Anterior cingulate cortex (tissue), 58 donors: Measurements from ENCODE around the gene ZNF516.

ENCODE experiments used
- DNase-seq, 58 donors: peaks; one replicate each; lab custom pipeline; 2025; lab: John Stamatoyannopoulos, UW

The ZNF516 gene

DNA sequence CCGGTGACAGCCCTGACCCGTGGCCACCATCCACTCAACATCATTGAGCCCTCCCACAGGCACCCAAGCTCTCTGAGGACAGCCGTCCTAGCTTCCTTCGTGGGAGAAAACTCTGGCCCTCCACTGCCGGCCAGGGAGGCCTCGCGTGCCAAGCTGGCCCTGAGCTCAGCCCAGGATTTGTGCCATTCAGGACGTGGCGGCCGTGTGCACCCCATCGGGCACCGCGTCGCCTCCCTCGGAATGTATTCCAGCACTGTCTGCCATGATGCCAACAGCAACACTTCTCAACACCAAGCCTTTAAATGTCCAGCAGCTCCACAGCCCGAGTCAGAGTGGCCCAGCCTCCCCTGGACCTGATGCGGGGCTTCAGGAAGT lies 35.7 kb downstream of the ZNF516 start:
- no peak for DNase-seq

DNA sequence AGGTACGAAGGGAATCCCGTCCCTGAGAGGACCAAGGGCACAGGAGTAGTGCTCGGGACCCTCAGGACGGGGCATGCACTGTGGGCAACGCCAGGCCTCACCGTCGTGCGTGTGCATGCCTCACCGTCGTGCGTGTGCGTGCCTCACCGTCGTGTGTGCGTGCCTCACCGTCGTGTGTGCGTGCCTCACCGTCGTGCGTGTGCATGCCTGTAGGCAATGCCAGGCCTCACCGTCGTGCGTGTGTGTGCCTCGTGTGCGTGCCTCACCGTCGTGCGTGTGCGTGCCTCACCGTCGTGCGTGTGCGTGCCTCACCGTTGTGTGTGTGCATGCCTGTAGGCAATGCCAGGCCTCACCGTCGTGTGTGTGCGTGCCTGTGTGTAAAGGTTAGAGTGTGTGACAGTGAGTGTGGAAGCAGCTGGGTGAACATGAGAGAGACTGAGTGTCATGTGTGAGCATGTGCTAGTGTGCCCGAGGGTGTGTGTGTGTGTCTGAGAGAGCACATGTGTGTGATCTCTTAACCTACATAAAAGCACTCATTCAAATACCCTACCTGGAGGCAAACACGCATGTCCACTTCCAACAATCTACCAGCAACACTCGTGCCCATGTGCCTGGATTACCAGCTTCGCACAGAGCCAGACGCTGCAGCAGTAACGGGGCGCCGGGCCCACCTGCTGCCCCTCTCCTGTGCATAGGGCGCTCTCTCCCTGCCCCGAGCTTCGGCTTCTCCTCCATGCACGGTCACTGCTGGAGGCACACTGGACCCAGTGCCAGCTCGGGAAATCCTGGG lies 36.3 kb downstream of the ZNF516 start:
- no peak for DNase-seq

DNA sequence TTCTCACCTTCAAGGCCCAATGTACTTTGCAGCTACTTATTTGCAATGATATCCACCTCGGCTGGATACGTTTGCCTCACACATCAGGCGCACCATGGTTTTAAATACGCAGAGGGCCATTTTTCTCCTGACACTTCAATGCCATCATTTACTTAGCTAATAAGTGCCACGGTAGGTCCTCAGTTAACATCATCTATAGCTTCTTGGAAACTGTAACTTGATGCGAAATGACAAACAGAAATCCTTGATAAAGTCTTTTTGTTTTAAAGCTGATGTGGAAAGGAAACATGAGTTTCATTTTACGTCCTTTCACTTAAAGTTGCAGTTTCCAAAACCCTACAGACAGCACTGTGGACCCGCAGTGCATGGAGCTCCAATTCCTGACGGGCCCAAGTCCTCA lies 37.1 kb downstream of the ZNF516 start:
- DNase-seq = no peak

DNA sequence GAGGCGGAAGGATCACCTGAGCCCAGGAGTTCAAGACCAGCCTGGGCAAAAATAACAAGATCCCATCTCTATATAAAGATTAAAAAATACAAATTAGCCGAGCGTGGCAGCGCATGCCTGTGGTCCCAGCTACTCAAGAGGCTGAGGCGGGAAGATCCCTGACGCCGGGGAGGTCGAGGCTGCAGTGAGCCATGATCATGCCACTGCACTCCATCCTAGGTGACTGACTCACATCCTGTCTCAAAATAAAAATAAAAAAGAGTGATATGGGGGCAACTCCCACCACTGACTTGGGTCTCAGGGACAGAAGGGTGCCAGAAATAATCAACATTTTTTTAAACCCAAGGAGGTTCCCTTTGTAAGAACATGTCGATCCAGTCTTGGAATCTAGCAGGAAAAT lies 37.6 kb downstream of the ZNF516 start:
- DNase-seq = no peak

DNA sequence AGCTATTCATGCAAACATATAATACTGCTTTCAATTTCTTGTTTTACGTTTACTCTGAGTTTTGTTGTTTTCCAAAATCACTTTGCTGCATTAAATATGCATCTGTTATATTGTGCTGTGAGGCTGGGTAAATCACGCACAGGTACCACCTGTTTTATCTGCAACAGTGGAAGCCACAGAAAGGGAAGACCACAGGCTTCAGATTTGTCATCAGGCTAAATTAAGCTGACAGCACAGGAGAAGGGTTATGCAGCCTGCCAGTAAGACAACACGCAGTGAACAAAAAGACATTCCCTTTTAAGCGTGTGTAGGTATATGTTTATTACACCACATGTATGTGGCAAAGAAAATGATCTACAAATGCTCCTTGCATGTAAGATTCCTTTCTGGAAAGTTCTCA lies 38.2 kb downstream of the ZNF516 start:
- no peak for DNase-seq

DNA sequence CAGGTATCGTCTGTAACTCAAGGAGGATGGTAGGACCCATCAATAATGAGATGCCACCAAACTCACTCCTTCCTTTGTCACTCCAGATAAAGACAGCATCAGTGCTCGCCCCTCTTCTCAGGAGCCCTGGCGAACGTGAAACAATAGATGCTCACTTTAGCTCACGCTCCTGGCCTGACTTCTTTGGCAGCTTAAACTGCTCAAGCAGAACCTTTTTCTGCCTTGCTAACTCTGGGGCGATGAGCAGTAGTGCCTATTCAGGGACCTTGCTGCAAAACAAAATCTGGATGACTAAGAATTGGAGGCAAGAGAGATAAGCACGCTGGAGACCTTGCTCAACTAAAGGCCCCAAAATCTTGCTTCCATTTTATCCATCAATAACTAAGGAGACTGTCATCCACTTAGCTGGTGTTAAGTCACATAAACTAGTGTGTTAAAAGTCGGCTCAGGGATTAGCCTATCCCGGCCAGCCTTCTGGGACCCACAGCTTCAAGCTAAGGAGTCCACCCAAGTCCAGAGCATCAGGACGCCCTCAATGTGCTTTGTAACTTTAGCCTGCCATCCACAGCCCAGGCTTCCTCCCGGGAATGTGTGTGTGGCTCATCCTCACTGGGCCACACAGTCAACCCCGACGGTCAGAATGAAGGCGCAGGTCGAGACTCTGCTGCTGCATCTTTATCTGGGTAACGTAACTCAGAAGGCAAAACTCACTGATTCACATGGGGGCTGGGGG lies 38.9 kb downstream of the ZNF516 start:
- DNase-seq = no peak

DNA sequence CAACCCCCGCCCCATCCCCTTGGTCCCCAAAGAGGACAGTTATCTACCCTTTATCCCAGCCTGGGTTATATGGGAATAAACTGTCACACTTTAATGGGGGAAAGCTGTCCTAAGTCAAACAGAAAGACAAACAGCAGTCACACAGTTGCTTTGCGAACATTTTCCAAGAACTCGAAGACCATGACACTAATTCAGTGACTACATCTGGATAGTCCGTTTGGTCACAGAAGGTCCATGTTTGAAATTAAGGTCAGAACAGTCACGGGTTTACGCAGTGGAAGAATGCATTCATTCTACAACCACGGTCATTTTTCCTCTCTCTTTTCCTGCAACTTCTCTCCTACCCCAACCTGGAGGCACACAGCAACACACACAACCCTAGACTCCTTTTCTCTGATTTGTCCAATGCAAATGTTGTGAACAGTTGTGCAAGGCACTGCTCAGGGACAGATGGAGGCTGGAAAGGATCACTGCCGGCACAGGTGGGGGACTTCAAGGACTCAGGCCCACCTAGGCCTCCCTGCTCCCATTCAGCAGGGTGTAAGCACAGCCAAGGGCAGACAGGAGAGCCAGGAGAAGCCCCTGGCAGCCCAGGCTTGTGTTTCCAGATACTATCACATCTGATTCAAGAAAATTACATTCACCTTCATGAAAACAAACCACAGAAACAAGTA lies 39.9 kb downstream of the ZNF516 start:
- DNase-seq = no peak

DNA sequence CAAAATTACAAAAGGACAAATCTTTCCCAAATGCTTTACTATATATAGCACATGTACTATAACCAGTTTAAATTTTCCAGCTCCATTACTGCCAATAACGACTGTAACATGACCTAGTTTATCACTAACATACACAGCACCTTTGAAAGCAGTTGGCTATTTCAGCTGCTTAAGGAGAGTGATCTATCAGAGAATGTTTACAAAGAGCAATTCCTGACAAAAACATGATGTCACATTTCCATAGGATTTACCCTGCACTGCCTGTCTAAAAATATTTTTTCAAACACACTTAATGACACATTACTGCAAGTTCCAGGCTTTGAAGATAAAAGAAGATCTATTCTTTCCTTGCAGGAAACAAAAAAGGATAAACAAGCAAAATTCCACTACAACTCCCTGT lies 40.6 kb downstream of the ZNF516 start:
- DNase-seq = no peak

DNA sequence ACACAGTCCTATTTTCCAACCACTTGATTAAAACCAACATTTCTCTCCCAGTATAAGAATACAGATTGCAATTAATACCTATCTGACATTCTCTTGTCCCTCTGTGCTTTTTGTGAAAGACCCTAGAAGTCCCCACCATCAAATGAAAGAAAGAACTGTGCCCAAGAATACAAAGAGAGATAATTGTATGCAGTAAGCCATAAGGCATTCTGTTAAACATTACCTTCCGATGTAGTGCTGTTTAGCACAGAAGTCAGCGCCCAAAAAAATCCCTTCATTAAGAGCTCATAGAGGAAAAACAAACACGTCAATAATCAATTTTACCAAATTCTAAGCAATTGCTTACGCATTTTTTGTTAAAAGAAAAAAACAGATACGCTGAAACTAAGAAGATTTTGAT lies 41.1 kb downstream of the ZNF516 start:
- no peak for DNase-seq

DNA sequence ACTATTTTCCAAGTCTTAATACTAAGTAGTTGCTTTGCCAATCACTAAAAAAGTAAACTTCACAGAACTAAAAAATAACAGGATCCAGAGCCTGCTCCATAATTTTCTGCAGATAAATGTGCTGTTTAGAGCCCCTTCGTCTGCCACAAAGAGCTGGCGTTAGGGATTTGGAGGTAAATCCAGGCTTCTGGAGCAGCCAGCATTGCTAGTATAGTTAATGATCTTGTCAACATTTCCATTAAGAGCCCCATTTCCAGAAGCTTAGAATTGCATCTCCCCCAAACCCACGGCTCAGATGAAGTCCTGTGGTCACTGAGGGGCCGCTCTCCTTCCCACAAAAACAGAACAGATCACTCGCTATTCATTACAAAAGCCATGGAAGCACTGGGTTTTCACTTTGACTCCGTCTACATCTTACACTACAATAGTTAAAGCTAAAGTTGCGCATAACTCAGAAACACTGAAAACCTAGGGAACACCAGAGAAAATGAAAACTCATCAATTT lies 41.9 kb downstream of the ZNF516 start:
- no peak for DNase-seq

DNA sequence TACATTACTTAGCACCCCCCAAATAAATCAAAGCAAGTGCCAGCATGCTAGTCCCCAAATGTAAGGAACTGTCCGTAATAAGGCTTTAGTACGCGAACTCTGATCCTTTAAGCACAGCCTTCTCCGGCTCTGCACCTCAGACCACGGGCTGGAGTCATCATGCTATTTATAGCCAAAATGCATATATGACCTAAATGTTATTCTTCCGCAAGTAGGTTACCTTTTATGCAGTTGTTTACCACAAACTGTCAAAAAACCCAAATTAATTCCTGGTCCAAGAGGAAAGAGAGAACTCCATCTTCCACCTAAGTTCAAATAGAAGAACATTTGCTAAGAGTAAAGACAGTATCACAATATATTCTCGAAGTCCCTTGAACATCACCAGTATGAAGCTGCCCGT lies 42.7 kb downstream of the ZNF516 start:
- no peak for DNase-seq

DNA sequence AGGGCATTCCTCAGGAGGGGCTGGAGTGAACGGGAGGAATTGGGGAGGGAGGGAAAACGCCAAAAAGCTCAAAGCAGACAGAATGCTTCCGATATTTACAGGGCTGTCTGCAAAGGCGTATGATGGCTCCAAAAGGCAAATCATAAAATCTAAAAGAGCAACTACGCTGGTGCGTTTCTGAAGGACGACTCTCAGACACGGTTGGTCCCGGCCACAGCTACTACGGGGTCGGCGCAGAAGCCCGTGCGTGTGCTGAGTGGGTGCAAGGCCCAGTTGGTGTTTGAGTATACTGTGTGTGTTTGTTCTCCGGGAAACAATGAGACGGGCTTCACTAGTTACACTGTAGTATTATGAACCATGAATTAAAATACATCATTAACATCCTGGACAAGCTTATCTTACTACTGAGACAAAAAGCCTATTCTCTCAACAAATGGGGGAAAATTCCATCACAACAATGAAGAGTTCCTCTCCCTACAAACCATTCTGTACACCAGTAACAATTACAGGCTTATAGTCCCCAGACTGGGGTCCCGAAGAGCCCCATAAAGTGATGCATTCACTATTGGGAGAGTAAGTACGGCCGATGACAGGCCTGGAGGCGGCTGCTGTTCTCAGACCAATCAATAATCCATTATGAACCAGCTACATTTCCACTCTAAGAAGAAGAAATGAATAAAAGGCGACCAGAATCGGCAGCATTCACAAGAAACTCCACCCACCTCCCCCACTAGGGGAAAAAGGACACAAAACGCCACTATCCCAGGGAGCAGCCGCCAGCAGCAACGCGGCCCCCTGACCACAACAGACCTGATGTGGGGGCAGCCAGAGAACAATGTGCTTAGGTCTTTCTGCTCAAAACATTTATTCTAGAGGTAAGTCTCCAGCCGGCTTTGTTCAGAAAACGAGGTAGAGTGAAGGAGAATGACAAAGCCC lies 43.4 kb downstream of the ZNF516 start:
- peak in 2 of 58 donors; percentile 21 to 50 for DNase-seq

DNA sequence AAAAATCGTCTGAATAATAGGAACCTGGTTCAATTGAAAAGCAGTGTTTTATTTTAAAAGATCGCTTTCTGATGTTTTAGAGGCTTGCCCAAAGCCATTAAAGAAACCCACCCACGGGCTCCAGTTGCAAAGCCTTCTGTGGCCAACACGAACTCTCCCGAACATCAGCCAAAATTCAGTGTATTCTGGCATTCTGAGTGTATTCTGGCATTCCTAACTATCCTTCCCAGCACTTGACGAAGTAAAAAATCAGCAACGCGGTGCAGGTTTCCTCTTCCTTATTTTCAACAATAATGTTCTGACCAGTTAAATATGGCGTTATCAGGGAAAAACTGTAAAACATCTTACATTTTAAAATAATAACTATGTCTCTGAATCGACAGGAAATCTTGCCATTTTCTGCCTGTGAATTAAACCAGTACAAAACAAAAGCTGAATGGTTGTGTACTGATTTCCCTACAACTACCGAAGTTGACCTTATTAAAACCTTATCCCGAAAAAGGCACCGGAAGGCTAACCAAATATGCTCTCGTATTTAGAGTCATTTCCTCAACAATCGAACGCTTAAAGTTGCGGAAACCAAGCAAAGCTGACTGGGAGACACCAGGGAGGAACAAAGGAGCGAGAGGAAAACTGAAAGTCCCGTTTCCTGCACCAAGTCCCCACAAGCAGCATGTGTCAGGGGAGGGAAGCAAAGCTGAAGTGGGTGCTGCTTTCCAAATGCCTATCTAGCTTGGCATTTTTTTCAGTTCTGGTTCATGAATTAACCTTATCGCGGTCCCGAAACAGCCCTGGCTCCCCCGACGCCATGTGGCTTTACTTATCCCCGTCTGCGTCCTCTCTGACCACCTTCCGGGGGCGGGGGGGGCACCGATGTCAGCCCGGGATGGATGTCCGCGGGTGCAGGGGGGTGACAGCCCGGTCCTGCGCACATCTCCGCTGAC lies 44.3 kb downstream of the ZNF516 start:
- peak in 16 of 58 donors; percentile 13 to 65 (median 36) for DNase-seq

DNA sequence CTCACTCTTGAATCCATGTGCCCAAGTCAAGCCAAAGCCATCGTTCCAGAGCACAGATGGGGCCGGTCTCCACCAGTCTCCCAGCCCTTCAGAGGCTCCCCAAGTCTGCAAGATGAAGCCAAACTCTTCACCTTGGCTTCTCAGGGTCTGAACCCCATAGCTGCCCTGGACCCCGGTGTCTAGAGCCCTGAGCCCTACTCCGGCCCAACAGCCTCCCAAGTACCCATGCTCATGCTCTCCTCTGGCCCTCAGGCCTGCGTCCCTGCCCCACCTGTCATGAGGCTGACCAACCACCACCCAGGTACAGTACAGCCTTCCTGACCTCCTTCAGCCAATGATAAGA lies 46.0 kb downstream of the ZNF516 start:
- DNase-seq = no peak

DNA sequence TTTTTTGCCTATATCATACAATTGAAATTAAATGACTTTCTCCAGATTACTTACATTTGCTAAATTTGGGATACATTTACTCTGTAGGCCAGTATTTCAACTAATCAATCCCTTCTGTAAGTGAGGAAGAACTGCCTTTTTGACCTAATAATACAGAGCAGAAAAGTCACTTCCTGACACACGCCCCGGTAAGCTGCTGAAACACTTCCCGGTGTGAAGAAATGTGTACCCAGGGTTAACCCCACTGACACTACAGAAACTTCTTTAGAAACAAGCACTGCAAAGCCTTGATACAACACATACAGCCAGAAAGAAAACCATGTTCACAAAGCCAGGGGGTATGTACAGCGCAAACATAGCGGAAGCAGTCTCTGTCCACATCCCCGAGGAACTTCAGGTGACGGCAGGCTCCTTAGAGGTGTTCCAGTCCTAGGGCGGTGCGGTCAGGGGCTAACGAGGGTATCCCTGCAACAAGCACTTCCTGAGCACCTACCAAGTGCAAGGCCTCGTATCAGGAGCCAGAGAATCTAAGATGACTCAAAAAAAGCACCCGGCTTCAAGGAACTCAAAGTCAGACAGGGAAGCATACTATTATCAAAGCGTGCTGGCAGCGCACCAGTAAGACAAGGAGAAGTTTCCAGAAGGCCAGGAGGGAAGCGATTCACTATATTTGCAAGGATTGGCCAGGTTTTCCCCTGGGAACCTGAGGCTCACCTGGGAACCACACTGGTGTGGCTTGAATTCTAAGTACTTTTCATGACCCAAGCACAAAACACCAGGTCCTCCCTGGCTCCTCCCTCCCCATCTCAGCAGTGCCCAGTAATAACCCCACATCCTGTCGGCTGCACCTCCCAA lies 46.6 kb downstream of the ZNF516 start:
- no peak for DNase-seq

DNA sequence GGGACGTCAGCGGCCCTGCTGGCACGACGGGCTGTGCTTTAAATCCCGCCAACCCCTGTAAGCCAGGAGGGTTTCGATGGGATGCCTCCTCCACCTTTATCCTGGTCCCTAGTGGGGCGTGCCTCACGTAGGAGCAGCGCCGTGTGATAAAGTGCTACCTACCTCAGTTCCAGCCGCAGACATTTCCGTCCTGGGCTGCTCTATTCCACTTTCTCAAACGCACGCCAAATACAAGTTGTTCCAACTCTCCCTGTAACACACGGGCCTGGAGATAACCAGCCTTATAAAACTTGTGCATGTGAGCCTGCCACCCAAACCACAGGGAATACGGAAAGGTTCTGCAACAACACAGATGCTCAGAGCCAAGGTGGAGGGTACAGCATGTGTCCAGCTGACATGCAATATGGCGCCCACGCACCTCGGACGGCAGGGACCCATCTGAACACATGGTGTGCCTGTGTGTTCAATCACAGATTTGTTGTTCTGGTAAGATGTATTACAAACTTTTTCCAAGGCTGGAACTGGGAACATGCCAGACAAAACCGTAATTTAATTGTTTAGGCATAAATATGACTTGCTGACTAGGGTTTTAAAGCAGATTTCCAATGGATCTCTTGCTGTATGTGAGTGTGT lies 47.7 kb downstream of the ZNF516 start:
- DNase-seq = no peak

DNA sequence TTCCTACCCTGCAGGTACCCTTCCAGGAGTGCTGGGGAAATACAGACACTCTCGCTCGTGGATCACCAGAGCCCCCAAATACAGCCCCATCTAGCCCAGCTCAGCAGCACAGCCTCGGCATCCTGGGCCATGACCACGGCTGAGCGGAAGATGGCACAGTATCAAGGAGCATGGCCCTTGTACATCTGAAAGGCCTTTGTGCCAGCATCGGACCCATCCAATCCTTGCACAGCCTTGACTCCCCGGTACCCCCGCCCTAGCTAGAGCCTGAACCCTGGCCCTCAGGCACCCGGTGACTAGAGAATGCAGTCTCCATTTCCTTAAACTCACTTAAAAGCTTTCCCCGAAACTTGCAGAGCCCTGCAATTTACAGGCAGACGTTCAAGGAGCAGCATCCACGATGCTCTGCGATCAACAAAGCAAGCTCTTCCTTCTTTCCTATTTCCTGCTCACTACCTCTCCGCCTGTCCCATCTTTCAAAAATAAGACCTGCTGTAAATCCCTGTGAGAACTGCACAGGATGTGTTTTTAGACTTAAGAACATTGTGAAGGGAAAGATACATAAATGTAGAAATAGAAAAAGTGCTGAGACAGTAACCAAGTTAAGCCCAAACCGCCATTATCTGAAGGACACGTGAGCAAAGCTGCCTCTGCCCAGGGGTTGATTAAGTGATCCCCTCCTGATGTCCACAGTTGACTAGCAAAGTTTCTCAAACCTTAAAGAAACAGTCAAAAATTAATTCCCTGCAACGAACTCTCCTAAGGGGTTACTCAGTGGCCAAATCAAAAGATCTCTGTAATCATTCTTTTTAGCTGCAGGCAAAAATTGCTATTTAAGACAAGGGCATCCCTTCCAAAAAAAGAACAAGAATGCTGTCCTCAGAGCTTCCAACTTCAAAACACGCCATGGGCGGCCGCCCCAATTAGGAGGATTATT lies 48.5 kb downstream of the ZNF516 start:
- DNase-seq = no peak
